ENCODE data around the gene PSMB11. TPM values are rescaled to one million over a fixed set of nuclear protein-coding genes. Genes with fewer than 3 reads are reported as not detected.
"Not testable (repeated sequence)": the region's sequence is repeated elsewhere in the genome, so short reads cannot be mapped to it uniquely, and the experiment has no call there.

Gene PSMB11
- total RNA-seq, 1 donor from 2014 or later, result not detected

- H3K27ac Mint-ChIP-seq, result peak overlapping the region; percentile 97
- H3K9me3 Mint-ChIP-seq, result no peaks in the 10 kb centered on the region
- CTCF ChIA-PET, result interaction anchor here (1.1 to 3.8 kb wide), 2 partner anchors 14 to 22 kb away, joined by 3 to 33 read pairs; no protein-coding TSS in a partner anchor
- intact Hi-C loops (cut with micrococcal nuclease), result loop anchor here (5.0 kb wide), 2 partner anchors 122 to 293 kb away; partner anchors contain the start of gene PPP1R3E
- POLR2A ChIA-PET, result interaction anchor here (1.3 to 3.5 kb wide), 3 partner anchors 86 to 138 kb away, joined by 3 to 22 read pairs (median 17); partner anchors contain the start of genes ACIN1, C14orf119, LRP10 and RBM23
- ATAC-seq (ENCODE audit: low read depth) (no peak), DNase-seq (no peak)
- peak overlapping the region; percentile 95 for H3K4me3 Mint-ChIP-seq
- peaks cover 47% of the 10 kb centered on the region for H3K4me1 Mint-ChIP-seq
- peaks cover 11% of the 10 kb centered on the region for H3K36me3 Mint-ChIP-seq (ENCODE audit: low read depth)
- H3K27me3 Mint-ChIP-seq, result no peaks in the 10 kb centered on the region
- TF ChIP-seq CTCF (IDR thresholded peaks at IDR 0.05), result no peak
Observed at GRCh38 chr14:23008831-23009230, 33.2 kb upstream of the PSMB11 start.

GRCh38 chr14:23009483-23009938 lies 32.5 kb upstream of the PSMB11 start:
- no peaks in the 10 kb centered on the region for H3K9me3 Mint-ChIP-seq
- POLR2A ChIA-PET, result interaction anchor here (1.3 kb wide), 1 partner anchor 138 kb away, joined by 3 read pairs; the partner anchor contains the start of gene LRP10
- TF ChIP-seq CTCF (IDR thresholded peaks at IDR 0.05), result no peak
- H3K27ac Mint-ChIP-seq, result peak overlapping the region; percentile 97
- intact Hi-C loops (cut with micrococcal nuclease), result loop anchor here (5.0 kb wide), 2 partner anchors 122 to 293 kb away; partner anchors contain the start of gene PPP1R3E
- ATAC-seq (ENCODE audit: low read depth) (no peak), DNase-seq (no peak)
- peaks cover 11% of the 10 kb centered on the region for H3K36me3 Mint-ChIP-seq (ENCODE audit: low read depth)
- peak overlapping the region; percentile 95 for H3K4me3 Mint-ChIP-seq
- H3K27me3 Mint-ChIP-seq, result no peaks in the 10 kb centered on the region
- CTCF ChIA-PET, result interaction anchor here (1.1 to 3.8 kb wide), 2 partner anchors 15 to 23 kb away, joined by 3 to 33 read pairs; no protein-coding TSS in a partner anchor
- H3K4me1 Mint-ChIP-seq, result peaks cover 47% of the 10 kb centered on the region

GRCh38 chr14:23009939-23010726 lies 31.9 kb upstream of the PSMB11 start, which contains the start of gene C14orf93:
Gene C14orf93 (minus strand): TSS chr14:23010143. CDS start chr14:22999023, 11,120 bp downstream.
- CTCF ChIA-PET, result interaction anchor here (0.9 kb wide), 2 partner anchors 24 to 48 kb away, joined by 3 read pairs; no protein-coding TSS in a partner anchor
- Mint-ChIP-seq H3K27me3 (no peaks in the 10 kb centered on the region), H3K4me1 (peaks cover 44% of the 10 kb centered on the region), H3K9me3 (no peaks in the 10 kb centered on the region), H3K36me3 (ENCODE audit: low read depth) (peaks cover 11% of the 10 kb centered on the region), H3K4me3 (peak within 1 kb of the TSS; percentile 95), H3K27ac (peak within 1 kb of the TSS; percentile 97)
- intact Hi-C loops (cut with micrococcal nuclease), result loop anchor here (5.0 kb wide), 2 partner anchors 123 to 292 kb away; partner anchors contain the start of gene PPP1R3E
- peak; percentile 77 for DNase-seq
- no peak for TF ChIP-seq CTCF (IDR thresholded peaks at IDR 0.05)
- ATAC-seq (ENCODE audit: low read depth), result peak; percentile 40
- POLR2A ChIA-PET, result interaction anchor here (0.6 to 1.0 kb wide), 6 partner anchors 24 to 308 kb away, joined by 4 to 6 read pairs (median 4); partner anchors contain the start of genes ACIN1 and RBM23

- H3K27ac Mint-ChIP-seq, result no peak overlapping the region
- ATAC-seq (ENCODE audit: low read depth) (no peak), DNase-seq (no peak)
- intact Hi-C loops (cut with micrococcal nuclease), result no loop called here
- H3K4me3 Mint-ChIP-seq, result no peak overlapping the region
- no peak for TF ChIP-seq CTCF (IDR thresholded peaks at IDR 0.05)
- H3K36me3 Mint-ChIP-seq (ENCODE audit: low read depth), result peaks cover 2% of the 10 kb centered on the region
- no peaks in the 10 kb centered on the region for H3K9me3 Mint-ChIP-seq
- H3K4me1 Mint-ChIP-seq, result peaks cover 22% of the 10 kb centered on the region
- ChIA-PET CTCF (interaction anchor here (1.0 to 3.0 kb wide), 2 partner anchors 18 to 45 kb away, joined by 3 to 8 read pairs; no protein-coding TSS in a partner anchor), POLR2A (no interaction called here)
- no peaks in the 10 kb centered on the region for H3K27me3 Mint-ChIP-seq
Observed at GRCh38 chr14:23013054-23013748, 28.8 kb upstream of the PSMB11 start.

- CTCF ChIA-PET, result interaction anchor here (3.0 kb wide), 1 partner anchor 19 kb away, joined by 8 read pairs; no protein-coding TSS in a partner anchor
- peaks cover 18% of the 10 kb centered on the region for H3K4me1 Mint-ChIP-seq
- ATAC-seq (ENCODE audit: low read depth); H3K27ac Mint-ChIP-seq; POLR2A ChIA-PET; H3K36me3 Mint-ChIP-seq (ENCODE audit: low read depth); DNase-seq; H3K4me3 Mint-ChIP-seq; H3K9me3 Mint-ChIP-seq; H3K27me3 Mint-ChIP-seq; intact Hi-C loops (cut with micrococcal nuclease): not testable (repeated sequence)
Observed at GRCh38 chr14:23013749-23014054, 28.3 kb upstream of the PSMB11 start.
